ENCODE data around the gene ATXN1. TPM values are rescaled to one million over a fixed set of nuclear protein-coding genes. Genes with fewer than 3 reads are reported as not detected.

ATXN1 gene
- total and polyA plus RNA-seq, 2 of the 8 experiments (the other 6 are each of a cell fraction or from before 2014, with no cell fraction given): 1.6 to 4.0 TPM

DNA sequence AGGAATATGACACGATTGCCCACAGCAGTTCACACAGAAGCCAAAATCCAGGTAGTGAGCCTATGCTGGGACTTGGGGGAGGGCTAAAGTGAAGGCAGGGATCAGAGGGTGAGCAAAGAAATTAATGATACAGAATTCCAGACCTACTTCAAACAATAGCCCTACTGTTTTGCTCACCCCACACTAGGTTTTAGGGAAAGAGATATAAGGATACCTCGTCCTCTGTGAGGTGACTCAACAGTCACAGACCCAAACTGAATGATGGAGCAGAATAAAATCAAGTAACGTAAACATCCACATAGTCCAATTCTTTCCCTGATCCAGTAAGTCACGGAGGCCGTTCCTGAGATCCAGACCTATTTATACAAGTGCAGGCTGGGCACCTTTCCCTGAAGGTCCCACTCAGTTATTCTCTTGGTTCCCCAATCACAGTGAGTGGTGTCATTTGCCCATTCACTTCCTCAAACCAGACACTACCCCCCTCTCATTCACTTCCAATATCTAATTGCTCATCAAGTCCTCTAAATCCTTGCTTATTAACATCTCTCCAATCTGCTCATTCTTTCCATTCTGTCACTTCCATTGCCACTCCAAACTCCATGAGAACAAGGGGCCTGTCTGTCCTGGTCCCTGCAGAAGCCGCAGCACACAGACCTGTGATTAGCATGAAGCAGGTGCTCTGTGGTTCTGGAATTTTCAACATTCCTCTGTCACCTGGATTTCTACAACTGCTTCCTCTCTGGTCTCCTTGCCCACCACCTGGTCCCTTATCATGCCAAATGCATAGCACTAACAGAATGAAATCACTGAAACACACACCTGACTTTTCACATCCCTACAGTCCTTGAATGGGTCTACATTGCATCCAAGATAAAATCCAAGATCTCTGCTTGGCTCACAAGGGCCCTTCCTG, 55.9 kb downstream of the ATXN1 start:
- no peak overlapping the region for H3K23ac ChIP-seq (ENCODE audit: insufficient read length)
- 72% methylated on average over 6 of the region's 6 CpGs; no CpG with 5 or more reads in 1 of the 2 experiments for WGBS, 2 experiments (ENCODE audit: extremely low coverage in 1 of 2, insufficient coverage in 1 of 2, insufficient read length in 1 of 2, insufficient replicate concordance in 2 of 2, low coverage in 1 of 2, low lambda C conversion rate in 2 of 2, missing lambda C conversion rate in 1 of 2)
- DNase-seq (ENCODE audit: low read depth in 1 of 2, low spot score in 2 of 2) (no peak), FAIRE-seq (no peak)
- no peaks in the 10 kb centered on the region for H3K23me2 ChIP-seq (ENCODE audit: low read depth, low read length)
- H2BK120ac ChIP-seq (replicated peaks; ENCODE audit: low read depth, low read length): no peak overlapping the region
- H3K4ac ChIP-seq (replicated peaks; ENCODE audit: insufficient read length, low read depth, low read length): no peak overlapping the region
- no peak overlapping the region for H4K5ac ChIP-seq (ENCODE audit: insufficient read length, low read depth, low read length)
- H3K56ac ChIP-seq (replicated peaks; ENCODE audit: insufficient read length, low read depth, low read length): no peak overlapping the region
- no peak overlapping the region for H3K4me3 ChIP-seq (ENCODE audit: extremely low read depth in 1 of 4, insufficient read depth in 2 of 4, low read depth in 3 of 4, low read length in 4 of 4)
- no peak overlapping the region for H2BK20ac ChIP-seq (ENCODE audit: low read length)
- no peaks in the 10 kb centered on the region for H3K79me1 ChIP-seq (ENCODE audit: low read depth, low read length)
- no peak overlapping the region for H2BK5ac ChIP-seq (ENCODE audit: low read depth, low read length)
- H4K8ac ChIP-seq (ENCODE audit: extremely low read depth, insufficient read depth, low read length): no peak overlapping the region
- H3K9me3 ChIP-seq (ENCODE audit: insufficient read depth in 2 of 2, low read depth in 1 of 2, low read length in 1 of 2): no peaks in the 10 kb centered on the region
- H3K9ac ChIP-seq (replicated peaks in 1 of 4; ENCODE audit: extremely low read depth in 1 of 4, low read depth in 3 of 4, low read length in 3 of 4): no peak overlapping the region
- H2AFZ ChIP-seq (ENCODE audit: low read length): no peak overlapping the region
- no peak overlapping the region for H3K27ac ChIP-seq (ENCODE audit: low read depth, low read length)
- H3K18ac ChIP-seq (ENCODE audit: extremely low read depth, low read length): peak overlapping the region; percentile 48; the same call in 1 of the 2 replicates
- no peak overlapping the region for H2BK15ac ChIP-seq (ENCODE audit: low read length)
- H3K4me2 ChIP-seq (ENCODE audit: insufficient read depth in 1 of 2, low read depth in 2 of 2, low read length in 2 of 2): no peak overlapping the region
- no peaks in the 10 kb centered on the region for H4K20me1 ChIP-seq (replicated peaks in 1 of 2; ENCODE audit: control insufficient read depth in 1 of 2, insufficient read depth in 2 of 2, low read length in 2 of 2)
- H3K36me3 ChIP-seq (ENCODE audit: control insufficient read depth in 2 of 4, insufficient read depth in 4 of 4, low read length in 3 of 4): no peaks in the 10 kb centered on the region
- H3K27me3 ChIP-seq (replicated peaks in 1 of 4; ENCODE audit: control insufficient read depth in 3 of 4, extremely low read depth in 1 of 4, insufficient read depth in 3 of 4, low read length in 3 of 4): no peaks in the 10 kb centered on the region
- H4K91ac ChIP-seq (replicated peaks; ENCODE audit: insufficient read length, low read length): no peak overlapping the region
- no peak overlapping the region for H2AK5ac ChIP-seq (ENCODE audit: low read depth, low read length)
- H3K79me2 ChIP-seq (ENCODE audit: control insufficient read depth in 1 of 2, insufficient read depth in 2 of 2, low read length in 2 of 2): no peaks in the 10 kb centered on the region
- CTCF ChIA-PET (ENCODE audit: partially characterized antibody): no interaction called here
- no peak overlapping the region for H3K14ac ChIP-seq (ENCODE audit: insufficient read length)
- POLR2A ChIA-PET (ENCODE audit: partially characterized antibody): no interaction called here
- peaks cover 0 to 7% (median 2%) of the 10 kb centered on the region in 4 experiments; a peak in 4 of 7 replicates for H3K4me1 ChIP-seq (replicated peaks in 1 of 4; ENCODE audit: control insufficient read depth in 3 of 4, insufficient read depth in 4 of 4, low read length in 3 of 4)
- 0 out of 2 replicates have a peak, but pooled peaks have one; percentile 69 for TF ChIP-seq TCF12 (IDR thresholded peaks at IDR 0.05; ENCODE audit: low read depth, low read length)
- 0 out of 2 replicates have a peak, but pooled peaks have one; percentile 13 for TF ChIP-seq TEAD4 (IDR thresholded peaks at IDR 0.05; ENCODE audit: low read depth, low read length)
- TF ChIP-seq JUND (IDR thresholded peaks at IDR 0.05; ENCODE audit: low read length): no peak
- H2BK12ac ChIP-seq (ENCODE audit: low read depth, low read length): no peak overlapping the region
